DOHH2 (cell line): ENCODE results near the gene FOXK2.

Experiments
- EZH2phosphoT487 ChIP-seq: fragments of 200-600 bp; sonication (generic); IDR thresholded peaks from 2 replicates; pipeline ENCODE4 v1.6.1; 2017; ENCODE audit warnings: borderline replicate concordance, mild to moderate bottlenecking, antibody characterized with exemption, low read length, moderate library complexity, mixed read lengths
- TF ChIP-seq, protein P1 (sequence below): fragments of 200-600 bp; sonication (generic); IDR thresholded peaks from one replicate; pipeline ENCODE4 v1.5.1; 2014; ENCODE audit warnings: antibody characterized with exemption, mild to moderate bottlenecking, low read depth, low read length; ENCODE audit not compliant: poor library complexity, severe bottlenecking

DNA sequence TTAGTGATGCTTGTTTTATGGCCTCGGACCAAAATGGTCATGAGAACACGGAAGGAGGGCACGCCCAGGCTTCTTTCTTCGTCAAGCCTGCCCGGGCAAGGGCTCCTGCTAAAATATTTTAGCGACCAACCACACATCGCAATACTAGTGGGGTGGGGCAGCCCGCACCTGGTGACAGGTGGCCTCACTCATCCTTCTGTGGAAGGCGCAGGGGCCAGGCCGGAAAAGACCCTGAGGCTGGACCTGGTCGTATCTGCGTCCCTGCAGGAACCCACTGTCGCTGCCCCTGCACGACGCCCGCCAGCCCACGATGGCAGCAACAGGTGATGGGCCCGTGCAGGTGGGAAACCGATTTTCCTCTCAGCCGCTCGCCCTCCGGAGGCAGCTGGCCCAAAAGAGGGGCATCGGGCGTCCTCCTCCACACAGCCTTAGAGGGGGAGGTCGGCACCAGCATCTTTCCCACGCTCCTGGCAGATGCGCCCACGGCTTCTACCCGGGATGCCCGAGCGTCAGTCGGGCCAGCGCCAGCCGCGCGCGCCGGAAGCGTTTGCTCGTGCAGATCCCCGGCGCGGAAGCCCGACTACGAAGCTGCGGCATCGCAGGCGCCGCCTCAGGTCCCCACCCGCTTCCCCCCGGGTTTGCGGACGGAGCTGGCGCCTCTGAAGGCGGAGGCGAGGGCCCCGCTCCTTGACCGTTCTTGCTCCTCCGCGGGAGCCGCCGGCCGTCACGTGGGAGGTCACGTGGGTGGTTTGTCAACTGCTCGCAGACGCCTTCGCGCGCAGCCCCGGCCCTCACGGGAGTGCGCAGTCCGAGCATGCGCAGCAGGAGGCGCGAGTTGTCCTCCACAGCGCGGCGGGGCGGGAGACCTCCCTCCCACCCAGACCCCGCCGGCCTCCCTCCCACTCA lies 22.8 kb upstream of the FOXK2 start:
- TF ChIP-seq, protein P1, sequence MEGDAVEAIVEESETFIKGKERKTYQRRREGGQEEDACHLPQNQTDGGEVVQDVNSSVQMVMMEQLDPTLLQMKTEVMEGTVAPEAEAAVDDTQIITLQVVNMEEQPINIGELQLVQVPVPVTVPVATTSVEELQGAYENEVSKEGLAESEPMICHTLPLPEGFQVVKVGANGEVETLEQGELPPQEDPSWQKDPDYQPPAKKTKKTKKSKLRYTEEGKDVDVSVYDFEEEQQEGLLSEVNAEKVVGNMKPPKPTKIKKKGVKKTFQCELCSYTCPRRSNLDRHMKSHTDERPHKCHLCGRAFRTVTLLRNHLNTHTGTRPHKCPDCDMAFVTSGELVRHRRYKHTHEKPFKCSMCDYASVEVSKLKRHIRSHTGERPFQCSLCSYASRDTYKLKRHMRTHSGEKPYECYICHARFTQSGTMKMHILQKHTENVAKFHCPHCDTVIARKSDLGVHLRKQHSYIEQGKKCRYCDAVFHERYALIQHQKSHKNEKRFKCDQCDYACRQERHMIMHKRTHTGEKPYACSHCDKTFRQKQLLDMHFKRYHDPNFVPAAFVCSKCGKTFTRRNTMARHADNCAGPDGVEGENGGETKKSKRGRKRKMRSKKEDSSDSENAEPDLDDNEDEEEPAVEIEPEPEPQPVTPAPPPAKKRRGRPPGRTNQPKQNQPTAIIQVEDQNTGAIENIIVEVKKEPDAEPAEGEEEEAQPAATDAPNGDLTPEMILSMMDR: no peak
- no peak for TF ChIP-seq EZH2phosphoT487
